HEK293 (cell line): ENCODE measurements around the gene PLA2G1B.

Experiments used
- MZF1 ChIP-seq: fragments of 450-650 bp; formaldehyde crosslinking; IDR thresholded peaks from 2 replicates; pipeline ENCODE4 v1.5.1; 2017; ENCODE audit warnings: missing biosample characterization, missing genetic modification characterization, borderline replicate concordance
- PRDM4 ChIP-seq: fragments of 450-650 bp; formaldehyde crosslinking; IDR thresholded peaks from 2 replicates; pipeline ENCODE4 v1.5.1; 2017; ENCODE audit warnings: missing biosample characterization, missing genetic modification characterization
- SP7 ChIP-seq: fragments of 450-650 bp; formaldehyde crosslinking; IDR thresholded peaks from 2 replicates; pipeline ENCODE4 v1.5.1; 2016; ENCODE audit warnings: missing biosample characterization, missing genetic modification characterization
- TSHZ1 ChIP-seq: fragments of 450-650 bp; formaldehyde crosslinking; IDR thresholded peaks from 2 replicates; pipeline ENCODE4 v1.5.1; 2016; ENCODE audit warnings: missing biosample characterization, missing genetic modification characterization, borderline replicate concordance
- ZBTB10 ChIP-seq: fragments of 450-650 bp; formaldehyde crosslinking; IDR thresholded peaks from 2 replicates; pipeline ENCODE4 v1.5.1; 2016; ENCODE audit warnings: missing biosample characterization, missing genetic modification characterization
- ZBTB17 ChIP-seq: fragments of 450-650 bp; formaldehyde crosslinking; IDR thresholded peaks from 2 replicates; pipeline ENCODE4 v1.5.1; 2016; ENCODE audit warnings: missing biosample characterization, missing genetic modification characterization
- ZBTB44 ChIP-seq: fragments of 450-650 bp; IDR thresholded peaks from 2 replicates; pipeline ENCODE4 v1.5.1; 2018; ENCODE audit warnings: missing biosample characterization, mild to moderate bottlenecking, missing genetic modification characterization
- ZBTB8A ChIP-seq: fragments of 450-650 bp; formaldehyde crosslinking; IDR thresholded peaks from 2 replicates; pipeline ENCODE4 v1.5.1; 2016; ENCODE audit warnings: missing biosample characterization, missing genetic modification characterization
- ZNF112 ChIP-seq: fragments of 450-650 bp; formaldehyde crosslinking; IDR thresholded peaks from 2 replicates; pipeline ENCODE4 v1.5.0; 2017; ENCODE audit warnings: missing biosample characterization, missing genetic modification characterization
- ZNF148 ChIP-seq: fragments of 450-650 bp; formaldehyde crosslinking; IDR thresholded peaks from 2 replicates; pipeline ENCODE4 v1.5.0; 2017; ENCODE audit warnings: missing biosample characterization, missing genetic modification characterization, borderline replicate concordance
- ZNF157 ChIP-seq: fragments of 450-650 bp; formaldehyde crosslinking; IDR thresholded peaks from 2 replicates; pipeline ENCODE4 v1.5.1; 2016; ENCODE audit warnings: missing biosample characterization, missing genetic modification characterization
- ZNF169 ChIP-seq: fragments of 450-650 bp; formaldehyde crosslinking; IDR thresholded peaks from 2 replicates; pipeline ENCODE4 v1.5.1; 2016; ENCODE audit warnings: missing biosample characterization, missing genetic modification characterization
- ZNF510 ChIP-seq: fragments of 450-650 bp; formaldehyde crosslinking; IDR thresholded peaks from 2 replicates; pipeline ENCODE4 v1.5.1; 2018; ENCODE audit warnings: mild to moderate bottlenecking, missing genetic modification characterization, missing biosample characterization; ENCODE audit not compliant: insufficient replicate concordance
- ZNF514 ChIP-seq: fragments of 450-650 bp; formaldehyde crosslinking; IDR thresholded peaks from 2 replicates; pipeline ENCODE4 v1.5.1; 2016; ENCODE audit warnings: missing biosample characterization, missing genetic modification characterization
- ZNF529 ChIP-seq: fragments of 450-650 bp; formaldehyde crosslinking; IDR thresholded peaks from 2 replicates; pipeline ENCODE4 v1.5.1; 2017; ENCODE audit warnings: missing genetic modification characterization, missing biosample characterization; ENCODE audit not compliant: insufficient replicate concordance
- ZNF544 ChIP-seq: fragments of 450-650 bp; formaldehyde crosslinking; IDR thresholded peaks from 2 replicates; pipeline ENCODE4 v1.5.0; 2017; ENCODE audit warnings: missing biosample characterization, missing genetic modification characterization
- ZNF560 ChIP-seq: fragments of 450-650 bp; formaldehyde crosslinking; IDR thresholded peaks from 2 replicates; pipeline ENCODE4 v1.5.1; 2017; ENCODE audit warnings: missing biosample characterization, missing genetic modification characterization, borderline replicate concordance
- ZNF624 ChIP-seq: fragments of 450-650 bp; formaldehyde crosslinking; IDR thresholded peaks from 2 replicates; pipeline ENCODE4 v1.5.1; 2017; ENCODE audit warnings: missing biosample characterization, missing genetic modification characterization
- ZNF626 ChIP-seq: fragments of 450-650 bp; sonication (Bioruptor Pico); formaldehyde crosslinking; IDR thresholded peaks from 2 replicates; pipeline ENCODE4 v1.5.1; 2018; ENCODE audit warnings: missing biosample characterization, missing genetic modification characterization, inconsistent platforms
- ZNF629 ChIP-seq: fragments of 450-650 bp; formaldehyde crosslinking; IDR thresholded peaks from 2 replicates; pipeline ENCODE4 v1.5.1; 2017; ENCODE audit warnings: missing biosample characterization, missing genetic modification characterization
- ZNF664 ChIP-seq: fragments of 450-650 bp; formaldehyde crosslinking; IDR thresholded peaks from 2 replicates; pipeline ENCODE4 v1.5.1; 2016; ENCODE audit warnings: missing biosample characterization, missing genetic modification characterization
- ZNF692 ChIP-seq: fragments of 450-650 bp; formaldehyde crosslinking; IDR thresholded peaks from 2 replicates; pipeline ENCODE4 v1.5.1; 2016; ENCODE audit warnings: missing biosample characterization, missing genetic modification characterization
- ZNF76 ChIP-seq: fragments of 450-650 bp; formaldehyde crosslinking; IDR thresholded peaks from 2 replicates; pipeline ENCODE4; 2016; ENCODE audit warnings: low read depth, missing biosample characterization, missing genetic modification characterization, borderline replicate concordance
- ZXDB ChIP-seq: fragments of 450-650 bp; formaldehyde crosslinking; IDR thresholded peaks from 2 replicates; pipeline ENCODE4 v1.5.1; 2016; ENCODE audit warnings: missing biosample characterization, missing genetic modification characterization

PLA2G1B gene

GRCh38 chr12:120317224-120318105 lies 10.1 kb downstream of the PLA2G1B start (continued):
- TF ChIP-seq ZBTB44 (tag by site-specific recombination): no peak
- peak; percentile 99 for TF ChIP-seq ZNF664 (tag by site-specific recombination)
- TF ChIP-seq ZNF169: no peak
- no peak for TF ChIP-seq ZNF624 (tag by site-specific recombination)
- TF ChIP-seq ZNF692 (tag by site-specific recombination): peak; percentile 31; the same call in 1 of the 2 replicates
- TF ChIP-seq ZNF544 (tag by site-specific recombination): no peak
- TF ChIP-seq ZNF514 (tag by site-specific recombination): no peak
- peak; percentile 95 for TF ChIP-seq ZBTB10 (tag by site-specific recombination)
- TF ChIP-seq MZF1 (tag by site-specific recombination): no peak
- no peak for TF ChIP-seq ZNF560 (tag by site-specific recombination)
- TF ChIP-seq ZNF148: no peak
- TF ChIP-seq ZNF112 (tag by site-specific recombination): no peak
- TF ChIP-seq ZNF626: no peak
- TF ChIP-seq SP7 (tag by site-specific recombination): no peak; the same call in none of the 2 replicates
- peak; percentile 73 for TF ChIP-seq ZBTB8A (tag by site-specific recombination)
- no peak for TF ChIP-seq ZNF510 (tag by site-specific recombination)
- TF ChIP-seq TSHZ1 (tag by site-specific recombination): 0 out of 2 replicates have a peak, but pooled peaks have one; percentile 12
- peak; percentile 98 for TF ChIP-seq ZNF629 (tag by site-specific recombination)
- TF ChIP-seq ZXDB: peak; percentile 40
- TF ChIP-seq PRDM4: 0 out of 2 replicates have a peak, but pooled peaks have one; percentile 10
- TF ChIP-seq ZNF529 (tag by site-specific recombination): no peak
- peak; percentile 17; the same call in 1 of the 2 replicates for TF ChIP-seq ZNF76
- TF ChIP-seq ZNF157 (tag by site-specific recombination): no peak
- TF ChIP-seq ZBTB17 (tag by site-specific recombination): peak; percentile 63
